ENCODE measurements around the gene AGXT.

Gene AGXT
- total RNA-seq, result 0 reads per million in 4 donors

- no peak for DNase-seq
Observed at GRCh38 chr2:240868286-240869108, at the start of gene AGXT. TSS of gene AGXT (plus strand) at chr2:240868824. CDS start at chr2:240868866, 42 bp downstream.

GRCh38 chr2:240819126-240819857, 49.3 kb upstream of the AGXT start:
- DNase-seq, result no peak

- DNase-seq, result no peak
Observed at GRCh38 chr2:240819858-240820606, 48.6 kb upstream of the AGXT start, which contains the start of gene KIF1A. TSS of gene KIF1A (minus strand) at chr2:240820219. CDS start at chr2:240797752, 22,467 bp downstream.

GRCh38 chr2:240820607-240821428, 47.8 kb upstream of the AGXT start:
- DNase-seq, result no peak

- no peak for DNase-seq
Observed at GRCh38 chr2:240821429-240821778, 47.2 kb upstream of the AGXT start.

GRCh38 chr2:240822280-240822847, 46.3 kb upstream of the AGXT start:
- no peak for DNase-seq

- DNase-seq, result no peak
Observed at GRCh38 chr2:240823449-240824336, 44.9 kb upstream of the AGXT start.

GRCh38 chr2:240825476-240825875, 43.1 kb upstream of the AGXT start:
- DNase-seq, result no peak

- no peak for DNase-seq
Observed at GRCh38 chr2:240831594-240832204, 36.9 kb upstream of the AGXT start.

- DNase-seq, result peak; percentile 96 to 100 (median 98)
Observed at GRCh38 chr2:240832205-240832727, 36.4 kb upstream of the AGXT start.

- DNase-seq, result no peak
Observed at GRCh38 chr2:240832921-240833494, 35.6 kb upstream of the AGXT start.

- DNase-seq, result no peak
Observed at GRCh38 chr2:240833724-240834285, 34.8 kb upstream of the AGXT start.

- no peak for DNase-seq
Observed at GRCh38 chr2:240834377-240834975, 34.1 kb upstream of the AGXT start.

- no peak for DNase-seq
Observed at GRCh38 chr2:240835528-240835927, 33.1 kb upstream of the AGXT start.

- DNase-seq, result no peak
Observed at GRCh38 chr2:240836781-240837467, 31.7 kb upstream of the AGXT start.

GRCh38 chr2:240837621-240838020, 31.0 kb upstream of the AGXT start:
- DNase-seq, result no peak

- no peak for DNase-seq
Observed at GRCh38 chr2:240839152-240840143, 29.2 kb upstream of the AGXT start.
